ENCODE data around the gene LCNL1.

The LCNL1 gene

GRCh38 chr9:136977223-136977622 lies 5.6 kb upstream of the LCNL1 start, which contains the start of gene PTGDS:
Gene PTGDS (plus strand): TSS chr9:136977504. CDS start chr9:136977579, 75 bp downstream.
- no peak for DNase-seq (ENCODE audit: low spot score)

DNA sequence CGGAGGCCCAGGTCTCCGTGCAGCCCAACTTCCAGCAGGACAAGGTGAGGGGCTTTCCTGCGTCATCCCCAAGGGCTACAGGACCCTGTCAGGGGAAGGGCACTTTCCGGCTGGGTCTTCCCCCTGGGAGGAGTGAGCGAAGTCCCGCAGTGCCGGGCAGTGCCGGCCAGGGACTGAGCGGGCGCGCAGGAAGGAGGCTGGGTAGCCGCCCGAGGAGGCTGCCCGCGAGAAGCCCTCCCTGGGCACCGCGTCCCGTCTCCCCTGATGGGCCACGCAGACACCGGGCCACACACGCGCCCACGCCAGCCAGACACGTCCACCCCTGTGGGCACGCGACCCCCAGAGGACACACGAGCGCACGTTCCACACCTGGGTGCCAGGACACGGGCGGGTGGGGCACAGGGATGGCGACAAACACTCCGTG lies 5.1 kb upstream of the LCNL1 start:
- no peak for DNase-seq (ENCODE audit: low spot score)

DNA sequence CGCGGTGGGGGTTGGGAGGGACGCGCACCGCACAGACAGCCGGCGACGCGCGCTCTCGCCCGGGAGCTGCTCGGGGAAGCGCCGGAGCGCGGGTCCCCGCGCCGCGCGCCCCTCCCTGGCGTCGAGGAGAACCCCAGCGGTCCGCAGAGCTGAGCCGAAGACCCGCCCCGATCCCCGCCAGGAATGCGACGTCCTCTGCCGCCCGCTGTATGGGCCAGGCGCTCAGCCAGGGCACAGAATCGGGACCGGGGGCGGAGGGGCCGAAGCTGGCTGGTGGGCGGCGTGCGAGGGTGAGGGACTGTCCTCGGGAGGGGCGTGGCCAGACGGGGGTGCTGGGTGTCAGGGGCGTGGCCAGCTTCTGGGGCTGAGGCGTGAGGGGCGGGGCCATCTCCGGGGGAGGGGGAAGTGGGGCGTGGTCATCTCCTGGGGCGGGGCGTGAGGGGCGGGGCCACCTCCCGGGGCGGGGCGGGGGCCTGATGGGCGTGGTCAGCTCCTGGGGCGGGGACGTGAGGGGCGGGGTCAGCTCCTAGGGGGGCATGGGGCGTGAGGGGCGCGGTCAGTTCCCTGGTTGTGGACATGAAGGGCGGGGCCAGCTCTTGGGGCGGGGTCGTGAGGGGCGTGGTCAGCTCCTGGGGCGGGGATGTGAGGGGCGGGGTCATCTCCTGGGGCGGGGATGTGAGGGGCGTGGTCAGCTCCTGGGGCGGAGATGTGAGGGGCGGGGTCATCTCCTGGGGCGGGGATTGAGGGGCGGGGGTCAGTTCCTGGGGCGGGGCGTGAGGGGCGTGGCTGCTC lies 4.5 kb upstream of the LCNL1 start:
- peak; percentile 57 for DNase-seq (ENCODE audit: low spot score)

GRCh38 chr9:136978865-136979544 lies 3.8 kb upstream of the LCNL1 start:
- no peak for DNase-seq (ENCODE audit: low spot score)

GRCh38 chr9:136979769-136980587 lies 2.8 kb upstream of the LCNL1 start:
- DNase-seq (ENCODE audit: low spot score) = no peak

- no peak for DNase-seq (ENCODE audit: low spot score)
These were observed 1.9 kb upstream of the LCNL1 start for GRCh38 chr9:136980669-136981478.

GRCh38 chr9:136981588-136982231 lies 1.1 kb upstream of the LCNL1 start:
- no peak for DNase-seq (ENCODE audit: low spot score)

GRCh38 chr9:136983167-136983566 lies 374 bp downstream of the LCNL1 start:
- DNase-seq (ENCODE audit: low spot score) = no peak

GRCh38 chr9:136983656-136984314 lies 992 bp downstream of the LCNL1 start:
- DNase-seq (ENCODE audit: low spot score) = no peak

DNA sequence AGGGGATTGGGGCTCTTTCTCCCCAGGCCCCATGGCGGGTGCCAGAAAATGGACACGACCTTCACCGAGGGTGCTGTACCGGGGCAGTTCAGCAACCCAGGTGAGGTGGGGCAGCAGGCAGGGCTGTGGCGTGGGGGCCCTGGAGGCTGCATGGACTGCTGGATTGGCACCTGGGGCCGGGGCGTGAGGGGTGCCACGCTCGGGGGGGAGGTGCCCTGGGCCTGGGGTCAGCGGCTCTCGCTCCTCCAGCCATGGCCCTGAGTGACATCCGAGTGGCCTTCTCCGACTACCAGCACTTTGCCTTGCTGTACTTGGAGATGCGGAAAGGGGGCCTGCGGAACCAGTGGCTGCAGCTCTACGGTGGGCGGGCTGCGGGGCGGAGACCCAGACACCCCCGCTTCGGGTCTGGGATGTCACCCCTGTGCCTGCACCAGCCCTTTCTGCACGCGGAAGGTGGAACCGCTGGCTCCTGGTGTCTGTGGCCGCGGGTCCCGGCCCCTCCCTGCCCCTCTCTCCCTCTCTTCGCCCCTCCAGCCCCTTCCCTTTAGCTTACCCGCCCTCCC lies 1.8 kb downstream of the LCNL1 start:
- no peak for DNase-seq (ENCODE audit: low spot score)

DNA sequence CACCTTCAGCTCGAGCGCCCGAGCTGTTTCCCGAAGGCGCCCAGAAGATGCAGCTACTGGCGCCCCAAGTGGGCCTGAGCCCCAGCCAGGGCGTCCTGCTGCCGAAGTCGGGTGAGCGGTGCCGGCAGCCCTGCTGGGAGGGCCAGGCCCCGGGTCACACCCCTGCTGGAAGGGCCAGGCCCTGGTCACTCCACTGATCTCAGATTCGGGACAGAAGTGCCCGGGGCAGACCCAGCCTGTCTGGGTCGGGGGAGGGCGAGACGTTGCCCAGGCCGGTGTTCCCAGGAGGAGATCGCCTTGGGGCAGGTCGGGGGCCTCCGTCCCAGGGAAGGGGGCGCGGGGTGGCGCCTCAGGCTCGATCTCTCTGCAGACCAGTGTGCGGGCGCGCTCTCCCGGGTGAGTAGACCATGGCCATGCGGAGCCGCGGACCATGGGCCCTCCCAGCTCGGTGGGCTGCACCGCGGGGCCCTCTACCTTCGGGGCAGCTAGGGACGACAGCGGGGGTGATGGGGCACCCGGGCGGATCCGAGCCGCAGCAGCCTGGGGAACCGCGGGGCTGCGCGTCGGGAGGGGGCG lies 2.3 kb downstream of the LCNL1 start:
- no peak for DNase-seq (ENCODE audit: low spot score)

GRCh38 chr9:136985853-136986252 lies 3.1 kb downstream of the LCNL1 start:
- no peak for DNase-seq (ENCODE audit: low spot score)

- no peak for DNase-seq (ENCODE audit: low spot score)
These were observed 6.1 kb downstream of the LCNL1 start for GRCh38 chr9:136988872-136989271.

GRCh38 chr9:136990242-136990911 lies 7.6 kb downstream of the LCNL1 start:
- no peak for DNase-seq (ENCODE audit: low spot score)

- peak; percentile 95 for DNase-seq (ENCODE audit: low spot score)
These were observed 9.4 kb downstream of the LCNL1 start, which contains the start of gene PAXX for GRCh38 chr9:136991993-136992818. Gene PAXX (plus strand): TSS chr9:136992422. CDS start chr9:136992444, 22 bp downstream.

DNA sequence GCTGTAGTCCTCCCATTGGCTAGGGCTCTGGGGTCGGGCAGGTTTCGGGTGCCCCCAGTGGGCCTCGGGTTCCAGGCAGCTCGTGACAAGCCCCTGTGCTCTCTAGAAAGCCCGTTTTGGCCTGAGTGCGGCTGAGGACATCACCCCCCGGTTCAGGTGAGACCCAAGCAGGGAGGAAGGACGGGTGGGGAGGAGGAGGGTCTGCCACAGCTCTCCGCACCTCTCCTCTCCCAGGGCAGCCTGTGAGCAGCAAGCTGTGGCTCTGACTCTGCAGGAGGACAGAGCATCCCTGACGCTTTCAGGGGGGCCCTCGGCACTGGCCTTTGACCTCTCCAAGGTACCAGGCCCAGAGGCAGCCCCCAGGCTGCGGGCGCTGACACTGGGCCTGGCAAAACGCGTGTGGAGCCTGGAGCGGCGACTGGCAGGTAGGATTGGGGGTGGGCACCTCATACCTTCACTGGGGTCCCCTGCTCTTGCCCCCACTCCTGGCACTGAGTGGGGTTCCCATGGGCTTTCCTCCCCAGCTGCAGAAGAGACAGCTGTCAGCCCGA lies 10.1 kb downstream of the LCNL1 start:
- DNase-seq (ENCODE audit: low spot score) = no peak

DNA sequence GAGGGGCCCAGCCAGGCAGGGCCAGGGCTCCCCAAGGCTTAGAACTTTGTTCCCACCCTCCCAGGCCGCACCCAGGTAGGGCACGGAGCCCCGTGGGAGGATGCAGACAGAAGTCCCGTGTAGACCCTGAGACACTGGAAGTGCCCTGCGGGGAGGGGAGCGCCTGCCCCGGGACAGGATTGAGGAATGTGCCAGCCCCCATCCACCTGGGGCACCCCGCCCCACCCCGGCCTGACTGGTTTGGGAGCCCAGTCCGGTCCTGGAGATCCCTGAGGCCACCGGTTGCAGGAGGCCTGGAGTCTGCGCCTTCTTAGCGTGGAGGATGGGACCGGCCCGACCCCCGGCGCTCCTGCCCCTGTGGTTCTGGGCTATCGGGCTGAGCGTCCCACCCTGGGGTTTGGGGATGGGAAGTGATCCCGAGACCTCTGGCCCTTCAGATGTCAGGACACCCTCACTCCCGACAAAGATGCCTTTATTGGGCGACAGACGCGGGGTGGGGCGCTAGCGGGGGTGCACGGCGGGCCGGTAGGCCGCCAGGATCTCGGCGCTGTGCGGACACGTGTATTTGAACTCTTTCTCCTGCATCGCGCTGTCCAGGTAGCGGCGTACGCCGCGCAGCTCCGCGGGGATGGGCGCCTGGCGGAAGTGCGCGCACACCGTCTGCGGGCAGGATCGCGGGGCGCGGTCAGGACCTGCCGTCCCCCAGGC lies 11.5 kb downstream of the LCNL1 start:
- no peak for DNase-seq (ENCODE audit: low spot score)

GRCh38 chr9:136994888-136995230 lies 12.1 kb downstream of the LCNL1 start:
- no peak for DNase-seq (ENCODE audit: low spot score)

Data from activated CD4-positive, alpha-beta T cell treated with anti-CD3 and anti-CD28 coated beads, Interleukin-2, Interleukin-4, amounts not matched to agents 100 ng/mL and 50 ng/mL, durations not matched to agents 16 hours and 8 hours (primary cell).